Measurements from ENCODE around the gene SHISAL1.

GRCh38 chr22:44279069-44279360 is 33.7 kb downstream of the SHISAL1 start:
- TF ChIP-seq CTCF (IDR thresholded peaks at IDR 0.05) (no peak), POLR2A (IDR thresholded peaks at IDR 0.05) (no peak), EP300 (IDR thresholded peaks at IDR 0.05) (no peak)

Measured in ovary (tissue), 3 donors.